ENCODE data around the gene HERC3.

HERC3 gene

GRCh38 chr4:88735564-88735963 lies 143.3 kb downstream of the HERC3 start:
- no peak for DNase-seq (ENCODE audit: low read depth)
- no peak overlapping the region for H3K4me3 ChIP-seq (ENCODE audit: low read length)
- TF ChIP-seq CTCF (IDR thresholded peaks at IDR 0.05; ENCODE audit: insufficient read depth, low read depth, low read length, missing control alignments): no peak

- DNase-seq (ENCODE audit: low read depth): no peak
- no peak for TF ChIP-seq CTCF (IDR thresholded peaks at IDR 0.05; ENCODE audit: insufficient read depth, low read depth, low read length, missing control alignments)
- no peak overlapping the region for H3K4me3 ChIP-seq (ENCODE audit: low read length)
Measured at GRCh38 chr4:88736264-88736663, 144.0 kb downstream of the HERC3 start.

- DNase-seq (ENCODE audit: low read depth): peak; percentile 20
- no peak for TF ChIP-seq CTCF (IDR thresholded peaks at IDR 0.05; ENCODE audit: insufficient read depth, low read depth, low read length, missing control alignments)
- no peak overlapping the region for H3K4me3 ChIP-seq (ENCODE audit: low read length)
Measured at GRCh38 chr4:88737307-88737941, 145.1 kb downstream of the HERC3 start.

- TF ChIP-seq CTCF (IDR thresholded peaks at IDR 0.05; ENCODE audit: insufficient read depth, low read depth, low read length, missing control alignments): no peak
- H3K4me3 ChIP-seq (ENCODE audit: low read length): no peak overlapping the region
- no peak for DNase-seq (ENCODE audit: low read depth)
Measured at GRCh38 chr4:88738180-88738579, 145.9 kb downstream of the HERC3 start.

- DNase-seq (ENCODE audit: low read depth): no peak
- H3K4me3 ChIP-seq (ENCODE audit: low read length): no peak overlapping the region
- TF ChIP-seq CTCF (IDR thresholded peaks at IDR 0.05; ENCODE audit: insufficient read depth, low read depth, low read length, missing control alignments): no peak
Measured at GRCh38 chr4:88742561-88742960, 150.3 kb downstream of the HERC3 start.

- no peak for TF ChIP-seq CTCF (IDR thresholded peaks at IDR 0.05; ENCODE audit: insufficient read depth, low read depth, low read length, missing control alignments)
- no peak overlapping the region for H3K4me3 ChIP-seq (ENCODE audit: low read length)
- no peak for DNase-seq (ENCODE audit: low read depth)
Measured at GRCh38 chr4:88743696-88744095, 151.4 kb downstream of the HERC3 start.

GRCh38 chr4:88744609-88745008 lies 152.3 kb downstream of the HERC3 start:
- no peak for DNase-seq (ENCODE audit: low read depth)
- no peak for TF ChIP-seq CTCF (IDR thresholded peaks at IDR 0.05; ENCODE audit: insufficient read depth, low read depth, low read length, missing control alignments)
- H3K4me3 ChIP-seq (ENCODE audit: low read length): no peak overlapping the region

Measured in epithelial cell of esophagus (primary cell).